SJCRH30 (cell line): ENCODE data around the gene CCL3. TPM values are rescaled to one million over a fixed set of nuclear protein-coding genes. Genes with fewer than 3 reads are reported as not detected.
"Not testable (repeated sequence)": the region's sequence is repeated elsewhere in the genome, so short reads cannot be mapped to it uniquely, and the experiment has no call there.

Experiments
- DNase-seq, 2 experiments: peaks; one replicate each; pipeline ENCODE4 v3.0.0-alpha.2; 2015 to 2020
- H3K27ac ChIP-seq: fragments of 250-450 bp; sonication (Bioruptor Pico); 2 replicates; pipeline ENCODE4 v1.5.1; 2020; ENCODE audit warnings: mild to moderate bottlenecking, moderate library complexity
- H3K27me3 ChIP-seq: fragments of 250-450 bp; sonication (Bioruptor Pico); 2 replicates; pipeline ENCODE4 v1.5.1; 2020; ENCODE audit warnings: mild to moderate bottlenecking, moderate library complexity
- H3K36me3 ChIP-seq: fragments of 250-450 bp; sonication (Bioruptor Pico); 2 replicates; pipeline ENCODE4 v1.5.1; 2020; ENCODE audit warnings: mild to moderate bottlenecking, moderate library complexity
- H3K4me1 ChIP-seq: fragments of 250-450 bp; sonication (Bioruptor Pico); 2 replicates; pipeline ENCODE4 v1.5.1; 2020; ENCODE audit warnings: mild to moderate bottlenecking, moderate library complexity
- H3K4me3 ChIP-seq: fragments of 250-450 bp; sonication (Bioruptor Pico); 2 replicates; pipeline ENCODE4 v1.5.1; 2020; ENCODE audit warnings: mild to moderate bottlenecking, moderate library complexity
- H3K9me3 ChIP-seq: fragments of 250-450 bp; sonication (Bioruptor Pico); replicated peaks from 2 replicates; pipeline ENCODE4 v1.5.1; 2020; ENCODE audit warnings: mild to moderate bottlenecking, moderate library complexity
- total RNA-seq: library from RNA; depleted of rRNA; stranded (reverse); fragments of >200 nt; shearing (Covaris generic); gene quantifications from 2 replicates; pipeline ENCODE4 v1.2.3, GENCODE V29; 2014

The CCL3 gene
- total RNA-seq, 1 experiment from 2014 or later = not detected

- no peak for DNase-seq
- Histone ChIP-seq H3K4me3 (no peak overlapping the region), H3K27me3 (0 out of 2 replicates have a peak, but pooled peaks cover 3% of the 10 kb centered on the region), H3K4me1 (no peaks in the 10 kb centered on the region), H3K36me3 (no peaks in the 10 kb centered on the region), H3K27ac (no peak overlapping the region), H3K9me3 (no peaks in the 10 kb centered on the region)
Observed at GRCh38 chr17:36085765-36086164, 4.2 kb downstream of the CCL3 start.

- not testable (repeated sequence) for H3K4me1 ChIP-seq, H3K9me3 ChIP-seq, DNase-seq, H3K4me3 ChIP-seq, H3K27ac ChIP-seq, H3K27me3 ChIP-seq, H3K36me3 ChIP-seq
Observed at GRCh38 chr17:36083691-36084090, 6.3 kb downstream of the CCL3 start.

- not testable (repeated sequence) for DNase-seq, H3K27me3 ChIP-seq, H3K27ac ChIP-seq, H3K36me3 ChIP-seq, H3K9me3 ChIP-seq, H3K4me3 ChIP-seq, H3K4me1 ChIP-seq
Observed at GRCh38 chr17:36082482-36083120, 7.3 kb downstream of the CCL3 start.

GRCh38 chr17:36081681-36082471 is 8.1 kb downstream of the CCL3 start:
- H3K27ac ChIP-seq, H3K27me3 ChIP-seq, H3K4me1 ChIP-seq, H3K9me3 ChIP-seq, H3K36me3 ChIP-seq, DNase-seq, H3K4me3 ChIP-seq: not testable (repeated sequence)

- no peaks in the 10 kb centered on the region for H3K4me1 ChIP-seq
- no peak for DNase-seq
- peaks cover 14% of the 10 kb centered on the region for H3K27me3 ChIP-seq
- H3K4me3 ChIP-seq = no peak overlapping the region
- no peak overlapping the region for H3K27ac ChIP-seq
- H3K9me3 ChIP-seq = no peaks in the 10 kb centered on the region; the same call in 1 of the 2 replicates
- no peaks in the 10 kb centered on the region for H3K36me3 ChIP-seq
Observed at GRCh38 chr17:36074365-36074764, 15.6 kb downstream of the CCL3 start.

- Histone ChIP-seq H3K36me3 (no peaks in the 10 kb centered on the region), H3K27ac (no peak overlapping the region), H3K4me1 (no peaks in the 10 kb centered on the region), H3K27me3 (peaks cover 14% of the 10 kb centered on the region), H3K4me3 (no peak overlapping the region), H3K9me3 (no peaks in the 10 kb centered on the region; the same call in 1 of the 2 replicates)
- DNase-seq = peak; percentile 51 to 72
Observed at GRCh38 chr17:36072431-36073121, 17.4 kb downstream of the CCL3 start.

- no peak for DNase-seq
- Histone ChIP-seq H3K4me3 (no peak overlapping the region), H3K4me1 (no peaks in the 10 kb centered on the region), H3K36me3 (no peaks in the 10 kb centered on the region), H3K9me3 (no peaks in the 10 kb centered on the region; the same call in 1 of the 2 replicates), H3K27ac (no peak overlapping the region), H3K27me3 (peaks cover 8% of the 10 kb centered on the region)
Observed at GRCh38 chr17:36071751-36072150, 18.2 kb downstream of the CCL3 start.

- no peak for DNase-seq
- Histone ChIP-seq H3K9me3 (no peaks in the 10 kb centered on the region; the same call in 1 of the 2 replicates), H3K4me1 (no peaks in the 10 kb centered on the region), H3K27me3 (peaks cover 8% of the 10 kb centered on the region), H3K4me3 (no peak overlapping the region), H3K36me3 (no peaks in the 10 kb centered on the region), H3K27ac (no peak overlapping the region)
Observed at GRCh38 chr17:36070427-36070826, 19.5 kb downstream of the CCL3 start.

GRCh38 chr17:36069136-36069535 is 20.8 kb downstream of the CCL3 start:
- no peak overlapping the region for H3K27ac ChIP-seq
- no peak for DNase-seq
- no peak overlapping the region for H3K4me3 ChIP-seq
- H3K4me1 ChIP-seq = no peaks in the 10 kb centered on the region
- no peaks in the 10 kb centered on the region for H3K9me3 ChIP-seq
- H3K36me3 ChIP-seq = no peaks in the 10 kb centered on the region
- H3K27me3 ChIP-seq = peaks cover 7% of the 10 kb centered on the region

GRCh38 chr17:36068524-36068923 is 21.4 kb downstream of the CCL3 start:
- peak in 1 of 2 experiments; percentile 13 for DNase-seq
- Histone ChIP-seq H3K9me3 (no peaks in the 10 kb centered on the region), H3K4me1 (no peaks in the 10 kb centered on the region), H3K36me3 (no peaks in the 10 kb centered on the region), H3K4me3 (no peak overlapping the region), H3K27me3 (peaks cover 1% of the 10 kb centered on the region), H3K27ac (no peak overlapping the region)

- no peaks in the 10 kb centered on the region; the same call in 1 of the 2 replicates for H3K27me3 ChIP-seq
- no peaks in the 10 kb centered on the region for H3K36me3 ChIP-seq
- DNase-seq = no peak
- no peak overlapping the region for H3K27ac ChIP-seq
- H3K4me3 ChIP-seq = no peak overlapping the region
- H3K4me1 ChIP-seq = no peaks in the 10 kb centered on the region
- H3K9me3 ChIP-seq = no peaks in the 10 kb centered on the region
Observed at GRCh38 chr17:36066365-36066985, 23.5 kb downstream of the CCL3 start.

GRCh38 chr17:36063786-36064541 is 26.0 kb downstream of the CCL3 start, which contains the start of gene CCL18:
Gene CCL18 (plus strand): TSS chr17:36064272. CDS start chr17:36064343, 71 bp downstream.
- Histone ChIP-seq H3K4me3 (no peak within 1 kb of the TSS), H3K36me3 (no peaks in the 10 kb centered on the region), H3K27me3 (peaks cover 2% of the 10 kb centered on the region), H3K4me1 (no peaks in the 10 kb centered on the region), H3K27ac (no peak within 1 kb of the TSS), H3K9me3 (no peaks in the 10 kb centered on the region)
- DNase-seq = no peak

- Histone ChIP-seq H3K27me3 (peaks cover 2% of the 10 kb centered on the region), H3K9me3 (no peaks in the 10 kb centered on the region), H3K4me1 (no peaks in the 10 kb centered on the region), H3K36me3 (no peaks in the 10 kb centered on the region), H3K4me3 (no peak overlapping the region), H3K27ac (no peak overlapping the region)
- no peak for DNase-seq
Observed at GRCh38 chr17:36060816-36061215, 29.1 kb downstream of the CCL3 start.

GRCh38 chr17:36059406-36059805 is 30.5 kb downstream of the CCL3 start:
- H3K9me3 ChIP-seq = no peaks in the 10 kb centered on the region
- H3K4me3 ChIP-seq = no peak overlapping the region
- no peaks in the 10 kb centered on the region for H3K4me1 ChIP-seq
- DNase-seq = no peak
- no peak overlapping the region for H3K27ac ChIP-seq
- peaks cover 2% of the 10 kb centered on the region for H3K27me3 ChIP-seq
- no peaks in the 10 kb centered on the region for H3K36me3 ChIP-seq
